GM18502 (cell line): Measurements from ENCODE around the gene BHMT2.

Experiments used
- ATAC-seq: cut with Tn5 transposase; IDR thresholded peaks from one replicate; pipeline ENCODE4 v1.9.1; 2021; ENCODE audit warnings: mild to moderate bottlenecking; ENCODE audit not compliant: unreplicated experiment, poor library complexity

Gene BHMT2

GRCh38 chr5:79111960-79112702 is 42.6 kb downstream of the BHMT2 start:
- no peak for ATAC-seq

GRCh38 chr5:79112703-79113058 is 43.1 kb downstream of the BHMT2 start:
- no peak for ATAC-seq

GRCh38 chr5:79119486-79119885 is 49.9 kb downstream of the BHMT2 start:
- ATAC-seq: no peak

- no peak for ATAC-seq
Measured at GRCh38 chr5:79120221-79120620, 50.7 kb downstream of the BHMT2 start.

- no peak for ATAC-seq
Measured at GRCh38 chr5:79122973-79123372, 53.4 kb downstream of the BHMT2 start.

GRCh38 chr5:79124607-79125006 is 55.0 kb downstream of the BHMT2 start:
- no peak for ATAC-seq

- no peak for ATAC-seq
Measured at GRCh38 chr5:79130781-79131180, 61.2 kb downstream of the BHMT2 start.

- no peak for ATAC-seq
Measured at GRCh38 chr5:79133121-79133656, 63.6 kb downstream of the BHMT2 start.

- ATAC-seq: no peak
Measured at GRCh38 chr5:79133657-79134451, 64.3 kb downstream of the BHMT2 start.

GRCh38 chr5:79135790-79136553 is 66.4 kb downstream of the BHMT2 start:
- ATAC-seq: no peak

- no peak for ATAC-seq
Measured at GRCh38 chr5:79136618-79137017, 67.1 kb downstream of the BHMT2 start.
